ENCODE measurements around the gene HYLS1.

- TF ChIP-seq E2F4 (IDR thresholded peaks at IDR 0.05; ENCODE audit: low read depth, low read length) (no peak), RFX5 (IDR thresholded peaks at IDR 0.05; ENCODE audit: low read depth, low read length) (no peak), HDAC6 (IDR thresholded peaks at IDR 0.05; ENCODE audit: unreplicated experiment) (no peak), NR2C1 (IDR thresholded peaks at IDR 0.05) (no peak), CREB1 (IDR thresholded peaks at IDR 0.05; ENCODE audit: low read depth) (no peak), FOS (IDR thresholded peaks at IDR 0.05; ENCODE audit: borderline replicate concordance, extremely low read depth, insufficient read length) (no peak), BCL3 (IDR thresholded peaks at IDR 0.05; ENCODE audit: borderline replicate concordance, insufficient read depth, low read depth, low read length, poor library complexity, severe bottlenecking) (no peak), CTCF (IDR thresholded peaks at IDR 0.05 in 2 of 3, conservative IDR thresholded peaks at IDR 0.05 in 1 of 3; ENCODE audit: control insufficient read depth in 2 of 3, extremely low read depth in 1 of 3, insufficient read depth in 1 of 3, low read depth in 3 of 3, low read length in 3 of 3) (no peak), SUZ12 (IDR thresholded peaks at IDR 0.05; ENCODE audit: unreplicated experiment) (no peak), MYC (IDR thresholded peaks at IDR 0.05; ENCODE audit: insufficient read depth, insufficient read length, insufficient replicate concordance, low read length, severe bottlenecking) (no peak), USF1 (IDR thresholded peaks at IDR 0.05; ENCODE audit: borderline replicate concordance, extremely low read length, insufficient read depth, low read depth, low read length) (no peak), SPI1 (IDR thresholded peaks at IDR 0.05; ENCODE audit: borderline replicate concordance, insufficient read depth, low read depth, low read length) (no peak), CBX5 (IDR thresholded peaks at IDR 0.05; ENCODE audit: low read depth) (no peak)
These were observed 17.2 kb downstream of the HYLS1 start for GRCh38 chr11:125904678-125905077.
